Activated B cell treated with CpG ODN at 0.5 μM for 24 hours (primary cell): ENCODE results near the gene PRPF40B. TPM values are rescaled to one million over a fixed set of nuclear protein-coding genes. Genes with fewer than 3 reads are reported as not detected.

Experiments used
- ATAC-seq: fragments of 200-7000 bp; cut with Tn5 transposase; one replicate; pipeline ENCODE4 v1.10.0; 2021; ENCODE audit warnings: low read depth, mild to moderate bottlenecking, moderate library complexity
- CTCF ChIA-PET: fragments of 350-600 bp; sonication (Branson Sonifier 250); formaldehyde crosslinking; loops from one replicate; lab custom pipeline; 2021; ENCODE audit warnings: antibody characterized with exemption; lab: Charles Lee
- POLR2A ChIA-PET: fragments of 350-600 bp; sonication (Branson Sonifier 250); formaldehyde crosslinking; loops from one replicate; lab custom pipeline; 2021; ENCODE audit warnings: antibody characterized with exemption; lab: Charles Lee
- DNase-seq: peaks from one replicate; pipeline ENCODE4 v3.0.0; 2022
- H3K27ac Mint-ChIP-seq: one replicate; pipeline ENCODE4 v1.8.0; 2020; ENCODE audit warnings: mixed read lengths
- H3K27me3 Mint-ChIP-seq: one replicate; pipeline ENCODE4 v1.8.0; 2021; ENCODE audit warnings: mixed read lengths
- H3K36me3 Mint-ChIP-seq: one replicate; pipeline ENCODE4 v1.8.0; 2021; ENCODE audit warnings: low read depth, mixed read lengths
- H3K4me1 Mint-ChIP-seq: one replicate; pipeline ENCODE4 v1.8.0; 2021; ENCODE audit warnings: mixed read lengths
- H3K4me3 Mint-ChIP-seq: one replicate; pipeline ENCODE4 v1.8.0; 2020; ENCODE audit warnings: mild to moderate bottlenecking, mixed read lengths
- H3K9me3 Mint-ChIP-seq: one replicate; pipeline ENCODE4 v1.8.0; 2020; ENCODE audit warnings: mixed read lengths
- CTCF ChIP-seq: fragments of 200-600 bp; IDR thresholded peaks from one replicate; pipeline ENCODE4 v1.8.0; 2022; ENCODE audit warnings: antibody characterized with exemption, mild to moderate bottlenecking
- intact Hi-C: fragments of 100-400 bp; cut with micrococcal nuclease; formaldehyde crosslinking; loops from one replicate; pipeline ENCODE4 v1.15.1; 2024
- total RNA-seq: library from RNA; stranded (reverse); gene quantifications from 2 replicates; pipeline ENCODE4 v1.2.3, GENCODE V29; 2022

Gene PRPF40B
- total RNA-seq, 1 donor from 2014 or later: 23.4 TPM

GRCh38 chr12:49622501-49623141 lies 740 bp upstream of the PRPF40B start:
- ATAC-seq (peak; percentile 29), DNase-seq (peak; percentile 42)
- TF ChIP-seq CTCF: no peak
- Mint-ChIP-seq H3K27ac (peak overlapping the region; percentile 86), H3K9me3 (no peaks in the 10 kb centered on the region), H3K4me1 (peaks cover 25% of the 10 kb centered on the region), H3K36me3 (no peaks in the 10 kb centered on the region), H3K4me3 (peak overlapping the region; percentile 88), H3K27me3 (no peaks in the 10 kb centered on the region)
- intact Hi-C loops: loop anchor here (1.0 to 5.0 kb wide), 10 partner anchors 40 to 488 kb away; partner anchors contain the start of genes BCDIN3D, FMNL3, MCRS1 and SPATS2
- ChIA-PET POLR2A (interaction anchor here (0.6 to 2.5 kb wide), 29 partner anchors 10 to 769 kb away, joined by 3 to 23 read pairs (median 4); partner anchors contain the start of genes BCDIN3D, COX14, FKBP11 and FMNL3), CTCF (interaction anchor here (1.0 to 1.6 kb wide), 6 partner anchors 9 to 291 kb away, joined by 3 to 6 read pairs (median 4); no protein-coding TSS in a partner anchor)

GRCh38 chr12:49624921-49625577 lies 1.7 kb downstream of the PRPF40B start:
- H3K36me3 Mint-ChIP-seq: no peaks in the 10 kb centered on the region
- ChIA-PET POLR2A (interaction anchor here (0.6 to 1.0 kb wide), 4 partner anchors 81 to 1613 kb away, joined by 3 read pairs; no protein-coding TSS in a partner anchor), CTCF (interaction anchor here (0.6 to 1.4 kb wide), 5 partner anchors 11 to 152 kb away, joined by 3 to 5 read pairs (median 3); partner anchors contain the start of gene TMBIM6)
- H3K27me3 Mint-ChIP-seq: no peaks in the 10 kb centered on the region
- peak overlapping the region; percentile 63 for H3K27ac Mint-ChIP-seq
- ATAC-seq (no peak), DNase-seq (no peak)
- no peak for TF ChIP-seq CTCF
- intact Hi-C loops: loop anchor here (5.0 kb wide), 3 partner anchors 43 to 283 kb away; partner anchors contain the start of gene BCDIN3D
- H3K9me3 Mint-ChIP-seq: no peaks in the 10 kb centered on the region
- H3K4me3 Mint-ChIP-seq: peak overlapping the region; percentile 8
- peaks cover 25% of the 10 kb centered on the region for H3K4me1 Mint-ChIP-seq

- DNase-seq (no peak), ATAC-seq (no peak)
- H3K27me3 Mint-ChIP-seq: no peaks in the 10 kb centered on the region
- intact Hi-C loops: no loop called here
- no peak overlapping the region for H3K4me3 Mint-ChIP-seq
- H3K9me3 Mint-ChIP-seq: no peaks in the 10 kb centered on the region
- H3K4me1 Mint-ChIP-seq: peaks cover 19% of the 10 kb centered on the region
- no peaks in the 10 kb centered on the region for H3K36me3 Mint-ChIP-seq
- no peak overlapping the region for H3K27ac Mint-ChIP-seq
- ChIA-PET POLR2A (interaction anchor here (0.7 to 1.5 kb wide), 3 partner anchors 12 to 1612 kb away, joined by 3 to 6 read pairs (median 3); no protein-coding TSS in a partner anchor), CTCF (interaction anchor here (1.0 to 1.3 kb wide), 2 partner anchors 10 to 12 kb away, joined by 3 to 5 read pairs; no protein-coding TSS in a partner anchor)
- no peak for TF ChIP-seq CTCF
Measured at GRCh38 chr12:49626169-49626835, 2.9 kb downstream of the PRPF40B start.

- TF ChIP-seq CTCF: no peak
- intact Hi-C loops: no loop called here
- CTCF ChIA-PET: no interaction called here
- no peak overlapping the region for H3K27ac Mint-ChIP-seq
- DNase-seq: no peak
- peaks cover 14% of the 10 kb centered on the region for H3K4me1 Mint-ChIP-seq
- POLR2A ChIA-PET: interaction anchor here (1.5 kb wide), 1 partner anchor 12 kb away, joined by 3 read pairs; no protein-coding TSS in a partner anchor
- H3K36me3 Mint-ChIP-seq: no peaks in the 10 kb centered on the region
- H3K9me3 Mint-ChIP-seq: no peaks in the 10 kb centered on the region
- no peaks in the 10 kb centered on the region for H3K27me3 Mint-ChIP-seq
- ATAC-seq: no peak
- H3K4me3 Mint-ChIP-seq: no peak overlapping the region
Measured at GRCh38 chr12:49626836-49627235, 3.5 kb downstream of the PRPF40B start.
